Stimulated activated CD4-positive, alpha-beta T cell treated with anti-CD3 and anti-CD28 coated beads, Interleukin-1b, Interleukin-23, amount 100 ng/mL, for 1 hour (primary cell): ENCODE data around the gene ADAM12.

Source experiments
- DNase-seq, 2 donors: peaks; one replicate each; pipeline ENCODE4 v3.0.0-alpha.2; 2020; ENCODE audit warnings: low read depth in 2 of 2

Gene ADAM12

GRCh38 chr10:126314863-126315493, 73.3 kb downstream of the ADAM12 start:
- no peak for DNase-seq

GRCh38 chr10:126312167-126312566, 76.1 kb downstream of the ADAM12 start:
- no peak for DNase-seq

GRCh38 chr10:126309228-126309883, 78.9 kb downstream of the ADAM12 start:
- no peak for DNase-seq

DNA sequence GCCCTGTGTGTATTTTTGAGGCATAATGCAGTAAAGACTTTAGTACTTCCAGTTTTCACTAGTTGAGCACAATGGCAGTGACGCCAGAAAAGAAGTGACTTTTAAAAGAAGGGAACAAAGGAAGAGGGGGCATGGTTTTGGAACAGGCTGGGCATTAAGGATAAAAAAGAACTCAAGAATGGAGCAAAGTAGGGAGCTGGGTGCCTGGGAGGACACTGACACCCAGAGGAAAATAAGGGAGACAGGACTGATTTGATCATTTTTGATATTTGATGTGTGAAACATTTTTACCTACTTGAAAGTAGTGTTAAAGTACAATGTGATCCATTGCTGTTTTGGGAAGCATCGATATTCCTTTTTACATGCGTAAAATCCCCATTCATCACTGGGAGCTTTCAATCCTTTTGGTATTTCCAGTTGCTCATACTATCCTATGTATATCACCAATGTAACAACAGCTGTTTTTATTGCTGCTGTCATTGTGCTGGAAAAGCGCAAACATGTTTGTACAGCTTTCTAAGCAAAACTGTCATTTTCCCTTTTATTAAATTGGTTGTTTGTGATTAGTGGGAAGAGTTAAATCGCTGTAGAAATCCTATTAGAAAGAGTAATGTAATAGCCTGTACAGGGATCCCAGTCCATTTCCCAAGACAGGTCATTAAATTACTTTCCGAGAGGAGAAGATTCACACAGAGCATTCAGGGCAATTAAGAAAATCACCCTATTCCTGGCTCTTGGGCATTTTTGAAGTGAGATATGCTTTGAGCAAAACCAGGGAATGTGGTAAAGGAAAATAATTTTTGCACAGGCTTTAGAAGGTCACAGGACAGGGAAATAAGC, 85.2 kb downstream of the ADAM12 start:
- no peak for DNase-seq

DNA sequence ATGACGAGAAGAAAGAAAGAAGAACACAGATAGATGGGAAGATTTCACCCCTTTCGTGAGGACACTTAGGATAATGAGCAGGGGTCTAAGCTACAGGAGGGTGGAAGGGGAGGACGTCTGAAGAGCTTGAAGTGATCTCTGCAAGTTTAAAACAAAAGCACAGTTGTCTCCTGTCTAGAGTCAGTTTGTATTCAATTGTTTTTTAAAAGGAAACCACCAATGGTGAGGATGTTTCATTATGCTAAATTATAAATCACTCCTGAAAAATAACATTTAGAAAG, 85.9 kb downstream of the ADAM12 start:
- DNase-seq = no peak

GRCh38 chr10:126301701-126302475, 86.4 kb downstream of the ADAM12 start:
- no peak for DNase-seq

GRCh38 chr10:126294451-126294850, 93.8 kb downstream of the ADAM12 start:
- no peak for DNase-seq

DNA sequence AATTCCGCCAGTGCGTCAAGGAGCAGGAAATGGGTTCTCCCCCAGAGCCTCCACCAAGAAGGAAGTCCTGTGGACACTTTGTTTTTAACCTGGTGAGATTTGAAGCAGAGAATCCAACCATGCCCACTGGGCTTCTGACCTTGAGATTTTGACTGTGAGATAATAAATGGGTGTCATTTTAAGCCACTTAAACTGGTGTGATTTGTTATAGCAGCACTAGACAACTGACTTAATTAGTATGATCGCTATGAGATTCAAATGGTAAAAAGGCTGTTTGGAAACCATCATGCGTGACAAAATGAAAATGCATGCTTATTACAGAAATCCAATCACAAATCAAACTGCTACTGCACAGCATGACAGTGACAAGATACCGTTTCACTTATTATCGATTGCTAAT, 98.0 kb downstream of the ADAM12 start:
- no peak for DNase-seq

DNA sequence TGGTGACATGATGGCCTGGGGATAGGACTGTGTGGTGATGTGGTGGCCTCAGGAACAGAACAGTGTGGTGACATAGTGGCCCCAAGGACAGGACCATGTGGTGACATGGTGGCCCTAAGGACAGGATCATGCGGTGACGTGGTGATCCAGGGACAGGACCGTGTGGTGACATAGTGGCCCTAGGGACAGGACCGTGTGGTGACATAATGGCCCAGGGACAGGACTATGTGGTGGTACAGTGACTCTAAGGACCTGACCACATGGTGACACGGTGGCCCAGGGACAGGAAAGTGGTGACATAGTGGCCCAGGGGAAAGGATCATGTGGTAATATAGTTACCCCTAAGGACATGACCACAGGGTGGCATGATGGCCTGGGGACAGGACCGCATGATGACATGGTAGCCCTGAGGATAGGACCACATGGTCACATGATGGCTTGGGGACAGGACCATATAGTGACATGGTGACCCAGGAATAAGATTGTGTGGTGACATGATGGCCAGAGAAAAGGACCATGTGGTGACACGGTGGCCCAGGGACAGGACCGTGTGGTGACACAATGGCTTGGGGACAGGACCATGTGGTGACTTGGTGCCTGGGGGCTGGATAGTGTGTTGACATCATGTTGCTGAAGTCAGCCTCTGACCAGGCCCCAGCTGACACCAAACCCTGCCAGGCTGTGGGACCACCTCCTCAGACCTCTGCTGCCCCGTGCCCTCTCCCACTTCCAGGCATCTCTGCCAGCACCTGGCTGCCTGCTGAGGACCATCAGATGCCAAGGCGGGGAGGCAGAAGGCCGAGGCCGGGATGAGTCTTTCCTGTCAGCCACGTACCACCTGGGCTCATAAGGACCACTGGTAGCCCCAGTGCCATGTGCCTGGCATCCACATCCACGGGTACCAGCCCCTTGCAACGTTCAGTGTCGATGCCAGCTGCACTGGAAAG, 99.5 kb downstream of the ADAM12 start:
- no peak for DNase-seq

DNA sequence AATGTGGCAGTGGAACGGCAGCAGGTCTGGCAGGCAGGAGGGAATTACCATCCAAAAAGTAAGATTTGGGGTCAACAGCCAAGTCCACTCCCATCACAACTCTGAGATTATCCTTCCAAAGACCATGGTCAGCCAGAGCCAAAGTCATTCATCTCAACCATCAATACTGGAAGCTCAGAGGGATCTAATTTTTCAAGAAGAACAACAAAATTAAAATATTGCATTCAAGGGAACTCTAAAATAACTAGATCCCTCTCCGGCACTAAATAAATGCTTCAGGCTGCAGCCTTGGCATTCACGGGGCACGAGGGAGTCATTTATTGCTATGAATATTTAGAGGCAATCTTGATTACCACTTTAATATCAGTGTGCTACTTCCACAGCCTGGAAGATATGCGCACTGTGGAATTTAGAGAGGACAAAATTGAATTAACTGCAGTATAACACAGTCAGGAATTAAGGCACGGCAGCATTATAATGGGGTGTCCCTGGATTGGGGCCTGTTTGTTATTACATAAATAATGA, 102.0 kb downstream of the ADAM12 start:
- no peak for DNase-seq

GRCh38 chr10:126283307-126283706, 105.0 kb downstream of the ADAM12 start:
- no peak for DNase-seq

GRCh38 chr10:126278851-126279250, 109.4 kb downstream of the ADAM12 start:
- DNase-seq = no peak

DNA sequence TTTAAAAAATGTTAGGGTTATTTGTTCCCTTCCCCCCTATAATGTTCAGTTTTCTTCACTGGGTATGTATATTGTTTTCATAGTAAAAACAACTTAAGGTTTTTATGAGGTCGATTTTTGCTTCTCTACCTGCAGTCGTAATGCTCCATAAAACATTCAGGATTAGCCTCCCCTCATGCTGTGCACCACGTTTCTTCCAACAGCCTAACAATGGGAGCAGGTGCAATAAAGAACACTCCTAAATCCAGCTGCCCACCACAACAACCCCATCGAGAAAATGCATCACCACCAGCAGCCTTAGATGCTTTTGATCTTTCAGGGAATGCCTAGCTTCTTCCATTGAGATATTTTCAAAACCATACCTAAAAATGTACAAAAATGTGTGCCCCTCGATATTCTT, 111.1 kb downstream of the ADAM12 start:
- no peak for DNase-seq

DNA sequence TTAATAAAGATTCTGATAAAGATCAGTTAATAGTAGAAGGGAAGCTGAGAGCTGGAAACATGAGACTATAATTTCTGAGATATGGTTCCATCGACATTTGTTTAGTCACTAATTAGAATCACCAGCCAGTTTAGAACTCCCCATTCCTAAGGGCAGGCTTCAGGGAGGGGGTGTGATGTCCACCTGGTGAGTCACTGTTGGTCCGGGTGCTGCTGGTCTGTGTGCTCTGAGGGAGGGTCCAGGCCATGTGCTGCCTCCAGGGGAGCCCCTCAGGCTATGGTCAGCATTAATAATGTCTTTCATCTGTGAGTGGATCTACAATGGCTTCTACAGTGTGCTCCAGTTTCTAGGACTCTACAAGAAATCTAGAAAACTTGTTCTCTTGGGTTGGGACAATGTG, 115.8 kb downstream of the ADAM12 start:
- DNase-seq = no peak

GRCh38 chr10:126270111-126270510, 118.2 kb downstream of the ADAM12 start:
- DNase-seq = no peak

- DNase-seq = no peak
These were observed 120.0 kb downstream of the ADAM12 start for GRCh38 chr10:126268013-126268920.

DNA sequence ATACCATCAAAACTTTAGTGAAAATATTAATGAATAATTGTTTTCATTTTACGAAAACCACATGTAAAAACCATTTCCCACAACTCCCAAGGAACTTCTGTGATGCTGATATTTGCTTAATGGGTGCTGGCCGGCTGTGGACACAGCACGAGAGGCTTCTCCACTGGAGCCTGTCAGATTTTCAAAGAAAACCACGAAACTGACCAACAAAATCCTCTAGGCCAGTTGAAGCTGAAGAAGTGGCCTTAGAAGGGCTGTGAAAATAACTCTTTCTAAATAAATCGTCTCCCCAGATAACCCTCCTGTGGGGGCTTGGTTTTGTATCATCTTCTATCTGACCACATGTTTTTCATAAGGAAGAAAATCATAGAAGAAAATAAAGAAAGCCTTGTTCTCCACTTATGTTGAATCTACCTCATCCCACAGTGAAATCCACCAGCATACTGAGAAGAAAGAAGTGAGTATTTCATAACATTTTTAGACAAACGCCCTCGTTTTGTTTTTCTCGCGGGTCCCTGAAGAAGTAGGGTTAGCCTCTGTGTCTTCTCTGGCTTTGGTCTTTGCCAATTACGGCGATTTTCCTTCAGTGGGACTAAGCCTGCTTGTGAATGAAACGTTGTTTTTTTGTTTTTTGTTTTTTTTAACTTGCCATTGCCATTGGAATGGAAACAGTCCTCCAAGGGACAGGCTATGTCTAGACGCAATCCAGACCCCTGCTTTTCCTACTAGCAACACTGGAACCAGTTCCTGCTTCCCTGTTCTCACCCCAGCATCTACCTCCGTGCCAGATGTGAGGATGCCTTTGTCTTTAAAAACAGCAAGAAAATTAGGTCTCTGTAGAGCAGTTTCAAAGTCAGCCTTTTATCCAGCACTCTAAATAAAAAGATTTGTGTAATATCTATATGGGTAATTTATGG, 123.9 kb downstream of the ADAM12 start:
- DNase-seq = no peak

- DNase-seq = no peak
These were observed 125.1 kb downstream of the ADAM12 start for GRCh38 chr10:126263006-126263676.
